Kidney (tissue), 14 donors: Measurements from ENCODE around the gene PSTPIP2. TPM values are rescaled to one million over a fixed set of nuclear protein-coding genes. Genes with fewer than 3 reads are reported as not detected.

Experiments used
- DNase-seq, 5 donors: peaks; one replicate each; pipeline ENCODE4 v3.0.0-alpha.2; 2013 to 2020
- FAIRE-seq: peaks from 2 replicates; lab custom pipeline; 2012; peaks lifted over from hg19 to GRCh38; lab: Jason Lieb, UNC
- H3K27ac ChIP-seq, 2 donors: one replicate each; pipeline ENCODE4 v1.7.0; 2013; ENCODE audit warnings: low read depth in 2 of 2, low read length in 2 of 2, inconsistent platforms in 1 of 2
- H3K27me3 ChIP-seq: one replicate; pipeline ENCODE4 v1.7.1; 2013; ENCODE audit warnings: low read length, inconsistent platforms; ENCODE audit not compliant: control insufficient read depth, insufficient read depth
- H3K36me3 ChIP-seq, 3 donors: one replicate each; pipeline versions ENCODE4 v1.7.0 to v1.7.1; 2013; ENCODE audit warnings: low read length in 3 of 3, control low read depth in 1 of 3, inconsistent platforms in 1 of 3; ENCODE audit not compliant: insufficient read depth in 3 of 3, control insufficient read depth in 2 of 3
- H3K4me1 ChIP-seq, 3 donors: one replicate each; pipeline versions ENCODE4 v1.7.0 to v1.7.1; 2013; ENCODE audit warnings: low read length in 3 of 3, inconsistent platforms in 1 of 3, low read depth in 1 of 3; ENCODE audit not compliant: control insufficient read depth in 2 of 3, insufficient read depth in 2 of 3
- H3K4me3 ChIP-seq, 3 donors: one replicate each; pipeline versions ENCODE4 v1.7.0 to v1.8.1; 2013; ENCODE audit warnings: low read length in 3 of 3, control low read depth in 1 of 3, inconsistent platforms in 1 of 3
- H3K9ac ChIP-seq, 3 donors: one replicate each; pipeline versions ENCODE4 v1.7.0 to v1.7.1; 2013; ENCODE audit warnings: low read length in 3 of 3, control low read depth in 1 of 3, inconsistent platforms in 1 of 3
- H3K9me3 ChIP-seq, 3 donors: one replicate each; pipeline versions ENCODE4 v1.7.0 to v1.7.1; 2013; ENCODE audit warnings: low read length in 3 of 3, control low read depth in 1 of 3, inconsistent platforms in 1 of 3; ENCODE audit not compliant: control insufficient read depth in 2 of 3, insufficient read depth in 1 of 3
- intact Hi-C: fragments of 100-400 bp; cut with DNase I; formaldehyde crosslinking; loops from one replicate; pipeline ENCODE4 v1.11.1; 2022
- polyA plus RNA-seq: library from polyadenylated mRNA; stranded (reverse); fragments of 350-450 nt; fragmentation: Illumina TruSeq; extraction: RNeasy Lipid Tissue Mini Kit (QIAGEN cat#74804); gene quantifications from one replicate; pipeline ENCODE4 v1.2.3, GENCODE V29; 2014; ENCODE audit warnings: low read depth, low replicate concordance; ENCODE audit not compliant: insufficient read depth
- total RNA-seq: library from RNA; stranded (reverse); fragmentation: NEBNext Ultra II Directional; extraction: Animal tissue kit (Norgen Biotek cat#: 25700); gene quantifications from one replicate; pipeline ENCODE4 v1.2.1, GENCODE V29; 2021
- TF ChIP-seq, protein P1 (sequence below): IDR thresholded peaks from 3 replicates; pipeline ENCODE4 v1.5.1; 2012; ENCODE audit warnings: mild to moderate bottlenecking, moderate library complexity, borderline replicate concordance; ENCODE audit not compliant: insufficient read depth; ENCODE audit errors: extremely low read depth
- donor health status: control.
- donor health status: control.
- donor health status: control.
- donor health status: control.
- donor health status: control.
- donor health status: DM: yes; HTN: yes; CAD: no.
- donor health status: Normal renal cell carcinoma (clear cell type).

Gene PSTPIP2
- total and polyA plus RNA-seq, 2 donors from 2014 or later, result 1.3 to 11.1 TPM

GRCh38 chr18:46013484-46014189 lies 58.4 kb downstream of the PSTPIP2 start:
- intact Hi-C loops, result no loop called here
- H3K27me3 ChIP-seq, result no peaks in the 10 kb centered on the region
- no peaks in the 10 kb centered on the region for H3K9me3 ChIP-seq
- FAIRE-seq (no peak), DNase-seq (no peak)
- no peak overlapping the region for H3K4me3 ChIP-seq
- TF ChIP-seq, protein P1, sequence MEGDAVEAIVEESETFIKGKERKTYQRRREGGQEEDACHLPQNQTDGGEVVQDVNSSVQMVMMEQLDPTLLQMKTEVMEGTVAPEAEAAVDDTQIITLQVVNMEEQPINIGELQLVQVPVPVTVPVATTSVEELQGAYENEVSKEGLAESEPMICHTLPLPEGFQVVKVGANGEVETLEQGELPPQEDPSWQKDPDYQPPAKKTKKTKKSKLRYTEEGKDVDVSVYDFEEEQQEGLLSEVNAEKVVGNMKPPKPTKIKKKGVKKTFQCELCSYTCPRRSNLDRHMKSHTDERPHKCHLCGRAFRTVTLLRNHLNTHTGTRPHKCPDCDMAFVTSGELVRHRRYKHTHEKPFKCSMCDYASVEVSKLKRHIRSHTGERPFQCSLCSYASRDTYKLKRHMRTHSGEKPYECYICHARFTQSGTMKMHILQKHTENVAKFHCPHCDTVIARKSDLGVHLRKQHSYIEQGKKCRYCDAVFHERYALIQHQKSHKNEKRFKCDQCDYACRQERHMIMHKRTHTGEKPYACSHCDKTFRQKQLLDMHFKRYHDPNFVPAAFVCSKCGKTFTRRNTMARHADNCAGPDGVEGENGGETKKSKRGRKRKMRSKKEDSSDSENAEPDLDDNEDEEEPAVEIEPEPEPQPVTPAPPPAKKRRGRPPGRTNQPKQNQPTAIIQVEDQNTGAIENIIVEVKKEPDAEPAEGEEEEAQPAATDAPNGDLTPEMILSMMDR, result no peak
- peaks cover 0 to 5% (median 0%) of the 10 kb centered on the region in 3 donors for H3K36me3 ChIP-seq
- no peak overlapping the region for H3K27ac ChIP-seq
- H3K4me1 ChIP-seq, result no peaks in the 10 kb centered on the region
- no peak overlapping the region for H3K9ac ChIP-seq

DNA sequence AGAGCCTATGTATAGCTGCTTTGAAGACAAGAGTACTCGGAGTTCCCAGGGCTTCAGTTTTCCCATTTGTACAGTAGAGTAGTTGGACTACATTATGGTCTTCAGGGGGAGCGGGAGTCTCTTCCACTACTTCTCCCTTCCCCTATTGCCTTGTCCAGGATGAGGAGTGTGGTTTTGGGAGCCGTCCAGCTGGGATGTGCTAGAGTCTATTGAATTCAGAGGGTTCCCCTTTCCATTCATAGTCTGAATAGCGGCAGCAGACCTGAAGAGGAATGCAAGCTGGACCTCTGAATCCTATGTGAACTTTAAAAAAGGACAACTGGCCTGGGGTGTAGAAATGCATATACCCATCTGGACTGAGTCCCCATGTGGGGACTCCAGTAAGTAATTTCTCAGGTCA lies 61.4 kb downstream of the PSTPIP2 start:
- no peak for FAIRE-seq
- H3K27ac ChIP-seq, result no peak overlapping the region

DNA sequence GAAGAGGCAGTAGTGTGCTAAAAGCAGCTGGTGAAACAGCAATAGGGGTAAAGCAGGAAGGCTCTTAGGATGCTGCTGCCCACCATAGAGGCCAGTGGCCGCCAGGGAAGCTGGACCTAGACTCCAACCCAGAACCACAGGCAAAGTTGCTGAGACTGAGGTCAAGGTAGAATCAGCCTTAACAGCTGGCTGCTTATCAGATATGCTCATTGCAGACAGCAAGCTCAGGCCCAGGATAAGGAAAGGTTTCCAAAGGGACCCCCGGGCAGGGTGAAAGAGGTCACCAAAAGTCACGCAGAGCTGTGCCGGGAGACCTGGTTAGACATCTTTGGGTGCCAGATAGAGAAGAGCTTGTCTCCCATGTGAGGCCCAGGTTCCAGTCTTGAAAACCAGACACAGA lies 62.0 kb downstream of the PSTPIP2 start:
- H3K27ac ChIP-seq, result no peak overlapping the region
- TF ChIP-seq, protein P1, result no peak
- H3K27me3 ChIP-seq, result no peaks in the 10 kb centered on the region
- H3K9ac ChIP-seq, result no peak overlapping the region
- FAIRE-seq (no peak), DNase-seq (no peak)
- H3K9me3 ChIP-seq, result no peaks in the 10 kb centered on the region
- no peaks in the 10 kb centered on the region for H3K4me1 ChIP-seq
- H3K4me3 ChIP-seq, result no peak overlapping the region
- intact Hi-C loops, result no loop called here
- peaks cover 0 to 5% (median 0%) of the 10 kb centered on the region in 3 donors for H3K36me3 ChIP-seq

More for the DNA sequence above, 61.4 kb downstream of the PSTPIP2 start:
- peaks cover 0 to 5% (median 0%) of the 10 kb centered on the region in 3 donors for H3K36me3 ChIP-seq
- H3K4me3 ChIP-seq, result no peak overlapping the region
- DNase-seq, result no peak
- intact Hi-C loops, result no loop called here
- no peaks in the 10 kb centered on the region for H3K9me3 ChIP-seq
- TF ChIP-seq, protein P1, result no peak
- H3K27me3 ChIP-seq, result no peaks in the 10 kb centered on the region
- no peaks in the 10 kb centered on the region for H3K4me1 ChIP-seq
- no peak overlapping the region for H3K9ac ChIP-seq
